Kidney capillary endothelial cell (primary cell): ENCODE data around the gene USP28.
A peak's percentile ranks its signal among the peaks of the same experiment; 100 is the strongest.
"Not testable (repeated sequence)": the region's sequence is repeated elsewhere in the genome, so short reads cannot be mapped to it uniquely, and the experiment has no call there.

Experiments used
- DNase-seq: peaks from one replicate; pipeline ENCODE4 v3.0.0-alpha.2; 2018; ENCODE audit warnings: low spot score

USP28 gene

GRCh38 chr11:113838005-113838404, 37.4 kb downstream of the USP28 start:
- DNase-seq, result no peak

GRCh38 chr11:113835306-113835705, 40.1 kb downstream of the USP28 start:
- no peak for DNase-seq

DNA sequence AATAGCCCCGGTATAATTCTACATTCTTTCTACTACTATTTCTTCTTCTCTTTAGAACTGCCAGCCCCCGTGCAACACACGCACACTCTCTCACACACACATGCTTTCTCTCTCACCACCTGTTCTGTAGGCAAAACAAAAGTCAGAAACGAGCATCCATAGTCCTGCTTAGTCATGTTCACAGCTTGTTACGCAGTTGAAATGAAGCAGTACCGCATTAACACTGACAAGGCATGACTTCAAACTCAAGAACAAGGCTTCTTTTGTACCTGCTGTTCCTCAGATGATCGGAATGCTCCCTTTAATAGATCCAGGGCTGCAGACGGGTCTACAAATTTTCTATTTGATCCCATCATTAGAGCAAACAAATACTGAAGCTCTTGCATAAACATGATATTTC, 42.2 kb downstream of the USP28 start:
- no peak for DNase-seq

- no peak for DNase-seq
These were observed 44.1 kb downstream of the USP28 start for GRCh38 chr11:113831314-113831713.

DNA sequence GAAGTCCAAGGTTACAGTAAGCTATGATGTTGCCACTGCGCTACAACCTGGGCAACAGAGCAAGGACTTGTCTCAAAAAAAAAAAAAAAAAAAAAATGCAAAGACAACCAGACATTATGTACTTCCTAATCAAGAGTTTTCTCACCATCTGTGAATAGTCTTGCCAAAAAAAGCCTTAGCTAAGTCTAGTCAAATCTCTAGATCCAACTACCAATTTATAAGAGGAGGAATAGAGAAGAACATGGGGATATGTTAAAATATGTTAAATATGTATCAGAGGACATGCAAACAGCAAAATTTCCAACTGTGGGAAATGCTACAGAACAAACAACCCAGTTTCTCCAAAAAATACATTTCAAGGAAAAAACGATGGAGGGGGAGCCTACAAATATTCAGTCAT, 45.6 kb downstream of the USP28 start:
- no peak for DNase-seq

DNA sequence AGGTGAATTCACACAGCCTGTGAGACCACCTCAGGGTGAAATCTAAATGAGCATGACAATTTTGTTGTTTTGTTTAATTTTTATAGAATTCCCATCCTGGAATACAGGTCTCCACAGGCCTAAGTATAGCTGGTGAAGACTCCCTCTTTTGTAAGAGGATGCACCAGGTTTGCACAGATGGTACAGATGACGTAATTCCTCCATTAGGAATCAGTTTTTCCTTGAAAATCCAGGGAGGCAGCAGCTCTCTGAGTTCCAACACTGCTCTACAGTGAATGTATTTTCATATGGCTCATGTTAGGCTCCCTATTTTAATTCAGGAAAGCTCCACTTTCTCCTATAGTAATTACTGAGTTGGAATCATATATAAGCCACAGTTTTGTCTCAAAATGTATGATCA, 47.2 kb downstream of the USP28 start:
- no peak for DNase-seq

DNA sequence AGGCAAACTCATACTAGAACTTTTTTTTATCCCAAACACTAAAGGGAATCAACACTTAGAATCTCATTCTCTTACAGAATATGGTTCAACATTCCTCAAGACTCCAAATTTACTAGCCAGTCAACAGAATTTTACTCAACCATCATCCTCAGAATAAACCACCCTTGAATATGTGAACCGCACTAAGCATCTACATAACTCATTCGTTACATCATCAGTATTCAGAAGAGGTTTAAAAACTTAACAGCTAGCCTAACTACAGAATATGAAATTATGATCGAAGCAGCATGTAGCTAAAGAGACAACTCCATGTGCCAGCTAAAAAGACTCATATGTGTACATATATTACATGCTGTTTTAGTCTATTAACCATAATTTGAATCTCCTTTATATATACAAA, 47.9 kb downstream of the USP28 start:
- DNase-seq, result no peak

DNA sequence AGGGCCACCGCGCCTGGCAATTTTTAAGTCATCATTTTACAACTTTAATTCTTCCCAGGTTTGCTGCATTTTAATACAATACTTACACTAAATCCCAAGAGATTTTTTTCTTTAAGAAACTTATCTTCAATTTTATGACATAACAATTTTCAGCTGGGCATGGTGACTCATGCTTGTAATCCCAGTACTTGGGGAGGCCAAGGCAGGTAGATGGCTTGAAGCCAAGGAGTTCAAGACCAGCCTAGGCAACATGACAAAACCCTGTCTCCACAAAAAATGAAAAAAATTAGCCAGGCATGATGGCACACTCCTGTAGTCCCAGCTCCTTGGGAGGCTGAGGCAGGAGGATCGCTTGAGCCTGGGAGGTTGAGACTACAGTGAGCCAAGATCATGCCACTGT, 56.9 kb downstream of the USP28 start:
- no peak for DNase-seq

DNA sequence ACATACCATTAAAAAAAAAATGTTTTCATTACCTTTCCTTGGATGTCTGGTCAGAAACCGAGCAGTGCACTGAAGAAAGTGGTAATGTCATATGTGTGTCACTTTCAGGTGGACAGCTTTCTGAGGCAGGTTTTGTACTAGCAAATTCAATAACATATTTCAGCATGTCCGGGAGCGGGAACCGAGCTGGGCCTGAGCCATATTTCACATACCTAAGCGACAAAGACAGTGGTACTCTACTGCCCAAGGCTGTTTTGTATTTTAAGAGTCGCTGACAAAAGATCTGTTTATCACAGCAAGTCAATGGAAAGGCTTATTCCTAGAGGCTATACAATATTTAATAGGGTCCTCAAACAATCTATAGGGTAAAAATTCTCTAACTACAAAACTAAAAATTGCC, 57.7 kb downstream of the USP28 start:
- no peak for DNase-seq

GRCh38 chr11:113817162-113817561, 58.2 kb downstream of the USP28 start:
- DNase-seq, result no peak

DNA sequence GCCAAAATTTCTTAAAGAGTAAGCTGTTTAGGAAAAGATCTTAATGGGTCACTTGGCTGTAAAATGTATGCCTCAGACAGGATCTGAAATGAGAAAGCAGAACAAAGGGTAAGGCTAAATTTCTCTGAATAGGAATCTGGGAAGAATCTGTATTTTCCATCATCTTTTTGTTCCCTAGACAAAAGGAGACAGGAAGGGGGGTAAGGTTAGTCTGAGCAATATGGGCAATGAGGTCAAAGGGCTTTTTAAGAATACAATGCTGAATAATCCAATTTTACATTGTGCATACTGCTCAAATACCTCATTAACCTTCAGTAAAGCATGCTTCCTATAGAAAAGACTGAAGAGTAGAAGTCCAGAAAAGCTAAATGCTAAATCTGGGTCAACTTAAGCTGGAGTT, 61.2 kb downstream of the USP28 start:
- DNase-seq, result peak; percentile 23

GRCh38 chr11:113808931-113809330, 66.4 kb downstream of the USP28 start:
- DNase-seq, result no peak

DNA sequence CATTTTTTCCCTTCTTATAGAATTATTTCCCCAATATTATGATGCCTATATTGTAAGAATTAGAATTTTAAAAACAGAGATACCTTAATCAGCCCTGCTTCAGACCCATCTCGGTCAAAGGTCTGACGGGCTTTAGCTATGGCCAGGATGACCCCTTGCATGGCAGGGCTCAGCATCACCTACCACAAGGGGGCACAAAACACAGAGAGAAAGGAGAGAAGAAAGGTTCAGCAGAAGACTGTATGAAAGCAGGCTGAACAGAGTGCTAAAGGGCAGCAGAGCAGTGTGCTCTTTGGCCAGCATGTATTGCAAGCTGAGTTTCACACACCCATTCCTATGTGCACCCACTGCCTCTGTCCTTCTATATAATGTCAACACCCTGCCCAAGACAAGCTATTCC, 69.0 kb downstream of the USP28 start:
- DNase-seq, result peak; percentile 16

DNA sequence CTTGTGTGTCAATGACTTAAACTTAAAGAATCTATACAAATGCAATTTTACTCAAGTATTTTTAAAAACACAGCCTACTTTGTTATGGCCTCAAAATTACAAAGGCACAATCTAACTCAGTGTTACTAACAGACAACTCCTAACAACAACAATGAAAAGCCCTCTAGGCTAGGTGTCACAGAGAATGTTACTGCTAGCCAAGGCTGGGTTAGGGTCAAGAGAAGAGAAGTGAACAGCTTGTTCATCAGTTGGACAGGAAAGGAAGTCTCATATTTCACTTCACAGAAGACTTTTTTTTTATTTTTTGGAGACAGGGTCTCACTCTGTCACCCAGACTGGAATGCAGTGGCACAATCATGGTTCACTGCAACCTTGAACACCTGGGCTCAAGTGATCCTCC, 69.7 kb downstream of the USP28 start:
- no peak for DNase-seq

DNA sequence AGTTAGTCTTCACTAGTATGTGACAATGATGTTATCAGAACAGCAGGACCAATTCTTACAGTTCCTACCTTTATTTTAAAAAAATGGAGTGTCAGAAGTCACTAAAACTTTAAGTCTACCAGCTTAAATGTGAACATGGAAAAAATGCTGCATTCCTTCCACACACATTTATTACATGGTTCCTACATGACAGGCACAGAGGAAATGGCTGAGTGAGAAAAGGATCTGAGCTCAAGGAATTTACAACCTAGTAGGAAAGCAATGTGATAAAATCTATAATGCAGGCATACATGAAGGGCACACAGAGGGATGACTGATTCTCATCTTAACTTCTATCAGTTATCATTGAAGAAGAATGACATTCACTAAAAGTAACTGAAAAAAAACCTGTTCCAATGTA, 72.8 kb downstream of the USP28 start:
- no peak for DNase-seq

GRCh38 chr11:113796663-113797259, 78.6 kb downstream of the USP28 start:
- peak; percentile 30 for DNase-seq

GRCh38 chr11:113789675-113790320, 85.6 kb downstream of the USP28 start:
- DNase-seq, result no peak

DNA sequence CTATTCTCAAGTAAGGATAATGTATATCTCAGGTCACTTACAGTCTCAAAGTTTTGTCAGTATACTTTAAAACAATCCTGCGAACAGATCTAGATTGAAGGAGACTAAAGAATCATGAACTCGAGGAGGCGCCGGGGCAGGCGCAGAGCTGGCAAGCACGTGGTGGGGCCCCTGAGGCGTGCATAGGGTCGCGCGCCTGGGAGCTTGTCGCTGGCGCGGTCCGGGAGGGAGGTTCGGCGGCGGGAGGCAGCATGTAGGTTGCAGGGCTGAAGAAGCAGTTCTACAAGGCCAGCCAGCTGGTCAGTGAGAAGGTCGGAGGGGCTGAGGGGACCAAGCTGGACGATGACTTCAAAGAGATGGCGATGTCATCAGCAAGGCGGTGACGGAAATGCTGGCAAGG, 86.4 kb downstream of the USP28 start:
- not testable (repeated sequence) for DNase-seq

- DNase-seq, result no peak
These were observed 93.2 kb downstream of the USP28 start for GRCh38 chr11:113782134-113782533.

- no peak for DNase-seq
These were observed 93.7 kb downstream of the USP28 start for GRCh38 chr11:113781682-113782081.

GRCh38 chr11:113779496-113779895, 95.9 kb downstream of the USP28 start, which contains the start of gene CLDN25:
Gene CLDN25, plus strand, starts transcription at chr11:113779796. Its CDS starts 0 bp downstream, at chr11:113779796.
- DNase-seq, result no peak

- DNase-seq, result peak; percentile 73
These were observed 97.1 kb downstream of the USP28 start for GRCh38 chr11:113778111-113778910.

GRCh38 chr11:113774174-113774503, 101.2 kb downstream of the USP28 start:
- no peak for DNase-seq
